Hindlimb muscle (tissue), 1 donor: Measurements from ENCODE around the gene PIRT. TPM values are rescaled to one million over a fixed set of nuclear protein-coding genes. Genes with fewer than 3 reads are reported as not detected.

Experiments used
- DNase-seq: peaks from one replicate; pipeline ENCODE4 v3.0.0-alpha.2; 2013
- polyA plus RNA-seq: library from polyadenylated mRNA; unstranded; fragments of 120-200 nt; gene quantifications from one replicate; pipeline ENCODE4 v1.2.1, GENCODE V29; 2013; ENCODE audit not compliant: insufficient read length

Gene PIRT
- polyA plus RNA-seq, 1 donor: not detected

GRCh38 chr17:10821054-10821453, 16.8 kb downstream of the PIRT start:
- DNase-seq: no peak

- no peak for DNase-seq
Measured at GRCh38 chr17:10815319-10815718, 22.6 kb downstream of the PIRT start.

- DNase-seq: no peak
Measured at GRCh38 chr17:10814075-10814474, 23.8 kb downstream of the PIRT start.

DNA sequence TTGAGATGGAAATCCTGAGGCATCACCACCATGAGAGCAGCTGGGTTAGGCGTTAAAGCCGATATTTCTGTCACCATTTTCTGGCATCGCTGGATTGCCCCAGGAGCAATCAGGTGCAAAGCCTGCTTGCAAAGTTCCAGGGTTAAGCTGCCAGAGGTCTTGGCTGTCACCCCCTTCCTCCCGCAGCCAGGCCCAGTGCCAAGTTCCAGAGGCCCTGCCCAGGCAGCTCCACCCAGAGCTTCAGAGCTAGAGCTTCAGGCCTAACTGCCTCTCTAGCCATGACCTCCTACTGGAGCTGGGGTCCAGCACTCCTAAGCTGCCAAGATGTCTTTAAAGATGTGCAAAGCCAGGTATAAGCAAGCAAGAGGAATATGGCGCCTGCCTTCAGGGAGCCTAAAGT, 25.2 kb downstream of the PIRT start:
- DNase-seq: no peak

DNA sequence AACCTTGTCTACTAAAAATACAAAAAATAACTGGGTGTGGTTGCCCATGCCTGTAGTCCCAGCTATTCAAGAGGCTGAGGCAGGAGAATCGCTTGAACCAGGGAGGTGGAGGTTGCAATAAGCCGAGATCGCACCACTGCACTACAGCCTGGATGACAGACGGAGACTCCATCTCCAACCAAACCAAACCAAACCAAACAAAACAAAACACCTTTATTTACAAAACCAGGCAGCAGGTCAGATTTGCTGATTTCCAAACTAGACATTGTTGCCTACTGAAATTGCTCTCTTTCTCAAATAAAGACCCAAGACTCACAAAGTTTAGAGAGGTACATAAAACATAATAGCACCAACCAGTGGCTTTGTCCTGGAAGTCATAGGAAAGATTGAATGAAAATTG, 28.3 kb downstream of the PIRT start:
- DNase-seq: no peak

DNA sequence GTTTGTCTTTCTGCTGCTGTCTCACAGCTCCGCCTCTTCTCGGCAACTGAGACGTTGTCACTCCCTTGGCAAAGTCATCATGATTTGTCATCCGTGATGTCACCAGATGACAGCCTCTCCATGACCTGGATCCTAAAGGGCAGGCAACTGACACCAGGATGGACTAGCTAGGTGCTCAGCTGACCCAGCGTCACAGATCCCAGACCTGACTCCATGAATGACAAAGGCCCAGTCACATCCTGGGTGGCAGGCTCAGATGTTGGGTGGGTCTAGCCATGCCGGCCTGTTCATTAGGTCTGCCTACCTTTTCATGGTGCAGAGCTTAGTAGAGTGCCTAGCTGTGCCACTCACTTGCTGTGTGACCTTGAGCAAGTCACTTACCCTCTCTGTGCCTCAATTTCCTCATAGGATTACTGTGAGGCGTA, 30.2 kb downstream of the PIRT start:
- DNase-seq: no peak

- DNase-seq: no peak
Measured at GRCh38 chr17:10806545-10807262, 31.2 kb downstream of the PIRT start.

- DNase-seq: no peak
Measured at GRCh38 chr17:10805911-10806310, 32.0 kb downstream of the PIRT start.

GRCh38 chr17:10804546-10804945, 33.3 kb downstream of the PIRT start:
- no peak for DNase-seq

- DNase-seq: no peak
Measured at GRCh38 chr17:10803830-10804475, 33.9 kb downstream of the PIRT start, which contains the start of gene TMEM238L. TMEM238L (minus strand) TSS chr17:10804099; CDS start chr17:10803963, 136 bp downstream.

- no peak for DNase-seq
Measured at GRCh38 chr17:10803350-10803749, 34.5 kb downstream of the PIRT start.

GRCh38 chr17:10802496-10803284, 35.2 kb downstream of the PIRT start:
- no peak for DNase-seq

DNA sequence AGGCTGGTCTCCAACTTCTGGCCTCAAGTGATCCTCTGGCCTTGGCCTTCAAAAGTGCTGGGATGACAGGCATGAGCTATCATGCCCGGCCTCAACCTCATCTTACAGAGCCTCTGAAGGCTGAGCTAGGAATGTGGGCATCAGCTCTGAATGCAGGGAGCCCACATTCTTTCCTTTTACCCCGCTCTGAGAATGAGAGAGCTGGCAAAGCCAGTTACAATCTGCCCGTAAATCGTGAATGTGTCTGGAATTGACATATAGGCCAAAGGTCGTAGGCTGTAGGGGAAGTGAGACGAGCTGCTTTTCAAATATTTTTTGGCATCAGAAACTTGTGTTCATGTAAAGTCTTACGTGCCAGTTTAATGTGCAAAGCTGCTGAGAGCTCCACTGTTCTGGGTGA, 38.5 kb downstream of the PIRT start:
- no peak for DNase-seq

GRCh38 chr17:10798910-10799309, 39.0 kb downstream of the PIRT start:
- DNase-seq: no peak

- no peak for DNase-seq
Measured at GRCh38 chr17:10798332-10798749, 39.5 kb downstream of the PIRT start.

GRCh38 chr17:10797476-10798328, 40.2 kb downstream of the PIRT start:
- no peak for DNase-seq

- no peak for DNase-seq
Measured at GRCh38 chr17:10793816-10794215, 44.1 kb downstream of the PIRT start.

DNA sequence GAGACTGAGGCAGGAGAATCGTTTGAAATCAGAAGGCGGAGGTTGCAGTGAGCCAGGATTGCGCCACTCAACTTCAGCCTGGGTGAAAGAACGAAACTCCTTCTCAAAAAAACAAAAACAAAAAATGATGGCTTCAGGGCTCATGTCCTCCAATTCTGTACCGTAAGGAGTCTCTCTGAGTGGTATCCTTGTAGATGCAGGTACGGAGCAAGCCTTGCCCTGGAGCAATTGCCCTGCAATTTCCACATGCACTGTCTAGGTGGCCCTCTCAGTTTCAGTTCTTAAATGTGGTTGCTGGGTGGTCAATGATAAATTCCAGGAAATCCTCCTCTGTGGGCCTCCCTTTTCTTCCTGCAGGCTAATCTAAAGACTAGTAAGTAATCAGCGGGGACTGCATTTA, 44.6 kb downstream of the PIRT start:
- no peak for DNase-seq

DNA sequence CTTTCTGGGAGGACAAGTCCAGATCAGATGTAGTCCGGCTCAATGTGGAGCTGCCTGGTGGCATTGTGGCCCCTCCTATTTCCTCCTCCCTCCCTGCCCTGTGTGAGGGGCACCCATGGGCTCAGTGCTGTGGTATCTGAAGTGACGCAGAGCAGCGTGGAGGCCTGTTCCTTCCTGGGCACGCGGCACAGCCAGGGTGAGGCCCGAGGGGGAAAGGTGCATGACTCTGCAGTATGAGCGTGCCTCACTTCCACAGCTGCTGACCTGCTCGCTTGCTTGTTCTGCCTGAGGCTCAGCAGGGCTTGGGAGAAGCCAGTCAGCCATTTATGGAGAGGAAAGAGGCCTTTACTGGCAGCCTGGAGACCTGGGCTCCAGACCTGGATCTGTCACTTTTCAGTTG, 45.7 kb downstream of the PIRT start:
- DNase-seq: no peak

- peak; percentile 74 for DNase-seq
Measured at GRCh38 chr17:10790491-10791401, 47.1 kb downstream of the PIRT start.

DNA sequence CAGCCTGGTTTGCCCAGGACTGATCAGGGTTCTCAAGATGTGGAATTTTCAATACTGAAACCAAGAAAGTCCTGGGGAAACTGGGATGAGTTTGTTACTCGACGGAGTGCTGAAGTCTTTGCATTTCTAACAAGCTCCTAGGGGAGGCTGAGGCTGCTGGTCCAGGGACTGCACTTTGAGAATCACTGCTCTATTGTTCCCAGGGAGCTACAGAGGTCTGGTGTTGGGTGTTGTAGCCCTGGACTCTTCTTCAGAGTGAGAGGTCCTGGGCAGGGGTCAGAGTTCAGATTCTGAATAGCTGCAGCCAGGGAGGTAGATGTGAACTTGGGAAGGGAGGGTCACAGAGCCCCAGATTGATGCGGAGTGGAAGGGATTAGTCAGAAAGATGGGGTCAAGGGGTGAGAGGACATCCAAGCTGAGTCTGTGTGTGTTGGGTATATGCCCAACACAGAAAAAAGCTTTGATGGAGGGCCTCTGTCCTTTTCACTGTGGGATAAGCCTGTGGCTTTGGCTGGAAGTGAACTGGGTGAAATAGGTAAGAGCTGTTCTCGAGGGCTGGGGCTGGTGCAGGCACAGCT, 48.1 kb downstream of the PIRT start:
- DNase-seq: no peak
